Neural progenitor cell (in vitro differentiated cells): ENCODE measurements around the gene PPP1CA. TPM values are rescaled to one million over a fixed set of nuclear protein-coding genes. Genes with fewer than 3 reads are reported as not detected.

Experiments used
- DNase-seq: peaks from one replicate; pipeline ENCODE4 v3.0.0-alpha.2; 2016; ENCODE audit warnings: low spot score
- H2AFZ ChIP-seq: fragments of 200-600 bp; sonication (generic); replicated peaks from 2 replicates; pipeline ENCODE4 v1.6.1; 2016; ENCODE audit warnings: antibody characterized with exemption
- H3F3A ChIP-seq: fragments of 200-600 bp; sonication (generic); 2 replicates; pipeline ENCODE4 v1.6.1; 2016; ENCODE audit warnings: antibody characterized with exemption, low read depth
- H3K27ac ChIP-seq: fragments of 200-600 bp; sonication (generic); 2 replicates; pipeline ENCODE4 v1.5.1; 2016; ENCODE audit warnings: mild to moderate bottlenecking
- H3K27me3 ChIP-seq: fragments of 200-600 bp; sonication (generic); 2 replicates; pipeline ENCODE4 v1.6.1; 2016; ENCODE audit warnings: mild to moderate bottlenecking, moderate library complexity
- H3K36me3 ChIP-seq: fragments of 200-600 bp; sonication (generic); 2 replicates; pipeline ENCODE4 v1.5.1; 2016
- H3K4me1 ChIP-seq: fragments of 200-600 bp; sonication (generic); 2 replicates; pipeline ENCODE4 v1.6.1; 2016; ENCODE audit warnings: mixed run types
- H3K4me2 ChIP-seq: fragments of 200-600 bp; sonication (generic); 2 replicates; pipeline ENCODE4 v1.6.1; 2016
- H3K4me3 ChIP-seq: fragments of 200-600 bp; sonication (generic); 2 replicates; pipeline ENCODE4 v1.5.1; 2016
- H3K79me2 ChIP-seq: fragments of 200-600 bp; sonication (generic); 2 replicates; pipeline ENCODE4 v1.6.1; 2016; ENCODE audit warnings: low read depth
- H3K9ac ChIP-seq: fragments of 200-600 bp; sonication (generic); 2 replicates; pipeline ENCODE4 v1.6.1; 2016
- H3K9me3 ChIP-seq: fragments of 200-600 bp; sonication (generic); 2 replicates; pipeline ENCODE4 v1.5.1; 2016; ENCODE audit warnings: low read depth
- H4K20me1 ChIP-seq: fragments of 200-600 bp; sonication (generic); 2 replicates; pipeline ENCODE4 v1.6.1; 2016; ENCODE audit warnings: low read depth
- H3K27ac Mint-ChIP-seq: 3 replicates; pipeline ENCODE4 v1.8.0; 2021; ENCODE audit warnings: mixed read lengths
- H3K27me3 Mint-ChIP-seq: 2 replicates; pipeline ENCODE4 v1.8.0; 2022; ENCODE audit warnings: low read depth, mild to moderate bottlenecking, inconsistent platforms, moderate library complexity, mixed read lengths; ENCODE audit not compliant: insufficient read depth
- H3K36me3 Mint-ChIP-seq: 3 replicates; pipeline ENCODE4 v1.8.0; 2021; ENCODE audit warnings: mixed read lengths
- H3K4me1 Mint-ChIP-seq: 3 replicates; pipeline ENCODE4 v1.8.0; 2021; ENCODE audit warnings: mixed read lengths
- H3K4me3 Mint-ChIP-seq: 3 replicates; pipeline ENCODE4 v1.8.0; 2021; ENCODE audit warnings: mild to moderate bottlenecking, moderate library complexity, mixed read lengths
- H3K9me3 Mint-ChIP-seq: 3 replicates; pipeline ENCODE4 v1.8.0; 2020; ENCODE audit warnings: mixed read lengths
- EZH2 ChIP-seq: fragments of 200-600 bp; sonication (generic); IDR thresholded peaks from 2 replicates; pipeline ENCODE4 v1.6.1; 2017; ENCODE audit warnings: antibody characterized with exemption, mild to moderate bottlenecking, moderate library complexity
- EZH2phosphoT487 ChIP-seq: fragments of 200-600 bp; sonication (generic); IDR thresholded peaks from 2 replicates; pipeline ENCODE4 v1.6.1; 2017; ENCODE audit warnings: antibody characterized with exemption
- total RNA-seq: library from RNA; depleted of rRNA; stranded (reverse); fragments of >200 nt; gene quantifications from 2 replicates; pipeline ENCODE4 v1.2.3, GENCODE V29; 2015; ENCODE audit warnings: low replicate concordance
- TF ChIP-seq, protein P1 (sequence below): fragments of 200-600 bp; sonication (generic); IDR thresholded peaks from 2 replicates; pipeline ENCODE4 v1.5.1; 2017; ENCODE audit warnings: antibody characterized with exemption, mild to moderate bottlenecking

The PPP1CA gene
- total RNA-seq, 1 donor from 2014 or later: 102 TPM

DNA sequence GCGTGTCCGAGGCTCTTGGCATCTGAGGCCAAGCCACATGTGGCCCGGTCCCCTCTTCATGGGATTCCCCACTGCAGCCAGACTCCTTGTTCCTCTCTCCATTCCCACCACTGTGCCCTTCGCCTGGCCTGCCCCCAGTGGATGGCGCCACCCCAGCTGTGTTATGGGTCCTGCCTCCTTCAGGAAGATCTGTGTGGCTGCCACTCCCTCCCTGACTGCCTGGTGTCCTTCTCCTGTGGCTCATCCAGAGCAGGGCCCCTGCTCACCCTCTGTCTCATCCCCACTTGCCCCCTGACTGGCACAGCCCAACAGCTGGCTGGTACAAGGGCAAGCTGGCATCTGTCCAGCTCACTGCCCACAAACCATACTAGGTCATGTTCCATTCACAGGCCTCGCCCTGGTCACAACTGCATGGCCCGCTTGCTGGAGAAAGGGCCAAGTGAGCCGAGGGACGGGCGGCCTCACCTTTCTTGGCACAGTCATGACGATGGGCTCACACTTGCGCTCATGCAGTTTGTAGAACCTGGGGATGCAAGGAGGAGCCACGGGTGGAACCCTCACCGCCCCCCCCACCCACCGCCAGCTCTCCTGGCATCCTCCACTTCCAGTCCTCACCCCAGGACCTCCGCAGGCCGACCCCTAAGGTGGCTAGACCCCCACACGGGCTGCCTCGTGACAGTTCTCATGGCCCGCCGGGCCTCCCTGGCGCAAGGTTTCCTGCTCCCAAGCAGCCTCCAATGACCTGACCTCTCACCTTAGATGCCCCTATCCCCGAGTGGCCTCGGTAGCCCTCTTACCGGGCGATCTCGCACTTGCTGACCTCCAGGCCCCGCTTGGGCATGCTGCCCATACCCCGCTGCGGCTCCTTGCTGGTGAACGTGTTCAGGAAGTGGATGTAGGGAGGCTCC, 37.9 kb upstream of the PPP1CA start:
- Histone ChIP-seq H3F3A (peaks cover 19% of the 10 kb centered on the region), H3K4me2 (no peak overlapping the region), H2AFZ (no peak overlapping the region), H3K79me2 (no peaks in the 10 kb centered on the region), H3K9ac (no peak overlapping the region), H3K9me3 (no peaks in the 10 kb centered on the region), H3K4me1 (no peaks in the 10 kb centered on the region), H3K27me3 (no peaks in the 10 kb centered on the region), H3K4me3 (no peak overlapping the region), H3K36me3 (no peaks in the 10 kb centered on the region), H3K27ac (no peak overlapping the region), H4K20me1 (no peaks in the 10 kb centered on the region)
- peak overlapping the region; percentile 85 for H3K27ac Mint-ChIP-seq
- H3K27me3 Mint-ChIP-seq: peaks cover 2% of the 10 kb centered on the region
- H3K36me3 Mint-ChIP-seq: peaks cover 8% of the 10 kb centered on the region
- peak overlapping the region; percentile 67 for H3K4me3 Mint-ChIP-seq
- peaks cover 6% of the 10 kb centered on the region for H3K4me1 Mint-ChIP-seq
- no peaks in the 10 kb centered on the region for H3K9me3 Mint-ChIP-seq
- no peak for DNase-seq
- TF ChIP-seq EZH2 (no peak), EZH2phosphoT487 (no peak)
- TF ChIP-seq, protein P1, sequence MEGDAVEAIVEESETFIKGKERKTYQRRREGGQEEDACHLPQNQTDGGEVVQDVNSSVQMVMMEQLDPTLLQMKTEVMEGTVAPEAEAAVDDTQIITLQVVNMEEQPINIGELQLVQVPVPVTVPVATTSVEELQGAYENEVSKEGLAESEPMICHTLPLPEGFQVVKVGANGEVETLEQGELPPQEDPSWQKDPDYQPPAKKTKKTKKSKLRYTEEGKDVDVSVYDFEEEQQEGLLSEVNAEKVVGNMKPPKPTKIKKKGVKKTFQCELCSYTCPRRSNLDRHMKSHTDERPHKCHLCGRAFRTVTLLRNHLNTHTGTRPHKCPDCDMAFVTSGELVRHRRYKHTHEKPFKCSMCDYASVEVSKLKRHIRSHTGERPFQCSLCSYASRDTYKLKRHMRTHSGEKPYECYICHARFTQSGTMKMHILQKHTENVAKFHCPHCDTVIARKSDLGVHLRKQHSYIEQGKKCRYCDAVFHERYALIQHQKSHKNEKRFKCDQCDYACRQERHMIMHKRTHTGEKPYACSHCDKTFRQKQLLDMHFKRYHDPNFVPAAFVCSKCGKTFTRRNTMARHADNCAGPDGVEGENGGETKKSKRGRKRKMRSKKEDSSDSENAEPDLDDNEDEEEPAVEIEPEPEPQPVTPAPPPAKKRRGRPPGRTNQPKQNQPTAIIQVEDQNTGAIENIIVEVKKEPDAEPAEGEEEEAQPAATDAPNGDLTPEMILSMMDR: peak; percentile 16

DNA sequence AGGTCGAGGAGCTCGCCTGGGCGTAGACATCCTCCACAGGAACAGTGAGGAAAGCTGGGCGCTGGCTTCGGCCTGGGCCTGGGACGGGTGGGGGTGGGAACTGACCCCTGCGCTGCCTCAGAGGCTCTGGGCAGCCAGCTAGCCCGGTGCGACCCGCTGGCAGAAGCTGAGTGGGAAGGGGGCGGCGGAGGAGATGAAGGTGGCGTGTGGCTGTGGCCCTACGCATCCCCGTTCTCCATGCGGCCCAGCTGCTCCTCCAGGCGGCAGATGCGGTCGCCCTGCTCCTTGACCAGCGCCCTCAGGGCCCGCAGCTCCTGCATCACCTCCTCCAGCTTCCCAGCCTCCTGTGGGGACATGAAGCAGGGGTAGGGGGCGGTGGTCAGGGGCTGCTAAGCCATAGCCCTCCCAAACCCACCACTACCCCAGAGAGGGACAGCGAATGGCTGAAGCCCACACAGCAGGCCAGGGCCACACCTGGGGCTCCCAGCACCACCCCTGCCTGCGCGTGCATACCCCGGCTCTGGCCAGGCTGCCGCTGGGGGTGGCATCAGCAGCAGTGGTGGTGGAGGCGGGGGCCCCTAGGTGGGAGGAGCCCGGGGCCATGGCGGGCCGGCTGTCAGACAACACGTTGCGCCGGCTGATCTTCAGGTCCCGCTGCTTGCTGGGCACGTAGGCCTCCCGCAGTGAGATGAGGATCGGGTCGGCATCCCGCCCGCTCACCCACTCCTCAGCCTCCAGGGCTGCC, 36.7 kb upstream of the PPP1CA start:
- Mint-ChIP-seq H3K9me3 (no peaks in the 10 kb centered on the region), H3K27me3 (peaks cover 2% of the 10 kb centered on the region), H3K27ac (no peak overlapping the region), H3K36me3 (peaks cover 8% of the 10 kb centered on the region), H3K4me3 (no peak overlapping the region), H3K4me1 (peaks cover 6% of the 10 kb centered on the region)
- H2AFZ ChIP-seq: no peak overlapping the region
- no peaks in the 10 kb centered on the region for H3K27me3 ChIP-seq
- TF ChIP-seq EZH2phosphoT487: no peak
- TF ChIP-seq, protein P1: no peak
- TF ChIP-seq EZH2: no peak
- no peaks in the 10 kb centered on the region for H3K36me3 ChIP-seq
- no peak overlapping the region for H3K27ac ChIP-seq
- no peak for DNase-seq
- H3K4me2 ChIP-seq: no peak overlapping the region
- H3K79me2 ChIP-seq: no peaks in the 10 kb centered on the region
- no peaks in the 10 kb centered on the region for H3K4me1 ChIP-seq
- H3K4me3 ChIP-seq: no peak overlapping the region
- no peaks in the 10 kb centered on the region for H4K20me1 ChIP-seq
- peaks cover 7% of the 10 kb centered on the region for H3F3A ChIP-seq
- H3K9me3 ChIP-seq: no peaks in the 10 kb centered on the region
- H3K9ac ChIP-seq: no peak overlapping the region

DNA sequence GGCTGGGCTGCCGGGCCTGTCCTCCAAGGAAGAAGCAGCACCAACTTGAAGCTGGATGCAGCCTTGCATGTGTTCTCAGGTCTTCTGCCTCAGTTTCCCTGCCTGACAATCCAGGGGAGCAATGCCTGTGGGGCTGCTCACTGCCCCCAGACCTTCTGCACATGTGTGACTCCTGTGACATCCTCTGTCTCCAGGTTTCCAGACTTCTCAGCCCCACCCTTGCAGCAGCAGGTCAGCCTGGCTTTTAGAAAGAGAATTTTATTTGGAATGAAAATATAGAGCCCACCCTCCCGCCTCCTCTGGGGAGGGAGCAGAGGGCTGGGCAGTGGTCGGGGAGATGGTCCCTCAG, 36.1 kb upstream of the PPP1CA start:
- no peak overlapping the region for H3K4me3 Mint-ChIP-seq
- no peak overlapping the region for H3K27ac Mint-ChIP-seq
- H3K27me3 Mint-ChIP-seq: peaks cover 2% of the 10 kb centered on the region
- no peaks in the 10 kb centered on the region for H3K79me2 ChIP-seq
- H3K9me3 Mint-ChIP-seq: no peaks in the 10 kb centered on the region
- H4K20me1 ChIP-seq: no peaks in the 10 kb centered on the region
- H3K9ac ChIP-seq: no peak overlapping the region
- H3K27me3 ChIP-seq: no peaks in the 10 kb centered on the region
- H3K4me1 Mint-ChIP-seq: peaks cover 6% of the 10 kb centered on the region
- no peak overlapping the region for H3K4me2 ChIP-seq
- peaks cover 8% of the 10 kb centered on the region for H3K36me3 Mint-ChIP-seq
- H3K27ac ChIP-seq: no peak overlapping the region
- no peaks in the 10 kb centered on the region for H3K4me1 ChIP-seq
- H3K9me3 ChIP-seq: no peaks in the 10 kb centered on the region
- TF ChIP-seq EZH2phosphoT487 (no peak), EZH2 (no peak)
- TF ChIP-seq, protein P1: no peak
- H3K4me3 ChIP-seq: no peak overlapping the region
- H2AFZ ChIP-seq: no peak overlapping the region
- DNase-seq: no peak
- H3K36me3 ChIP-seq: no peaks in the 10 kb centered on the region
- peaks cover 3% of the 10 kb centered on the region for H3F3A ChIP-seq
